Mesendoderm (in vitro differentiated cells): Measurements from ENCODE around the gene CC2D1A.

Experiments
- DNase-seq: peaks from one replicate; pipeline ENCODE4 v3.0.0; 2013
- H2AK5ac ChIP-seq: 2 replicates; pipeline ENCODE4 v1.6.1; 2013; ENCODE audit warnings: low read length, inconsistent platforms
- H2BK120ac ChIP-seq: 2 replicates; pipeline ENCODE4 v1.6.1; 2013; ENCODE audit warnings: low read depth, mild to moderate bottlenecking, low read length, moderate library complexity, mixed read lengths
- H2BK15ac ChIP-seq: replicated peaks from 2 replicates; pipeline ENCODE4 v1.6.1; 2013; ENCODE audit warnings: low read depth, mild to moderate bottlenecking, moderate library complexity
- H2BK5ac ChIP-seq: 2 replicates; pipeline ENCODE4 v1.6.1; 2013; ENCODE audit warnings: low read length, inconsistent platforms
- H3K18ac ChIP-seq: 2 replicates; pipeline ENCODE4 v1.6.1; 2013; ENCODE audit warnings: mild to moderate bottlenecking, low read length, mixed read lengths
- H3K23ac ChIP-seq: one replicate; pipeline ENCODE4 v1.6.1; 2013; ENCODE audit warnings: low read length
- H3K27ac ChIP-seq: 2 replicates; pipeline ENCODE4 v1.5.1; 2013; ENCODE audit warnings: low read depth, mild to moderate bottlenecking, inconsistent platforms, low read length, moderate library complexity
- H3K27me3 ChIP-seq: 2 replicates; pipeline ENCODE4 v1.6.1; 2013; ENCODE audit warnings: low read length, control low read depth, mild to moderate bottlenecking, inconsistent platforms; ENCODE audit not compliant: insufficient read depth, poor library complexity
- H3K36me3 ChIP-seq: 2 replicates; pipeline ENCODE4 v1.6.1; 2013; ENCODE audit warnings: low read length, inconsistent platforms; ENCODE audit not compliant: control insufficient read depth, insufficient read depth
- H3K4ac ChIP-seq: one replicate; pipeline ENCODE4 v1.6.1; 2013; ENCODE audit warnings: low read depth, mild to moderate bottlenecking, low read length, moderate library complexity
- H3K4me1 ChIP-seq: 2 replicates; pipeline ENCODE4 v1.6.1; 2013; ENCODE audit warnings: low read depth, low read length, inconsistent platforms; ENCODE audit not compliant: control insufficient read depth
- H3K4me2 ChIP-seq: 2 replicates; pipeline ENCODE4 v1.6.1; 2013; ENCODE audit warnings: low read length
- H3K4me3 ChIP-seq: 2 replicates; pipeline ENCODE4 v1.5.1; 2013; ENCODE audit warnings: mild to moderate bottlenecking, low read length
- H3K56ac ChIP-seq: one replicate; pipeline ENCODE4 v1.6.1; 2013; ENCODE audit warnings: low read length
- H3K79me1 ChIP-seq: 2 replicates; pipeline ENCODE4 v1.6.1; 2013; ENCODE audit warnings: low read length, inconsistent platforms
- H3K79me2 ChIP-seq: 2 replicates; pipeline ENCODE4 v1.6.1; 2013; ENCODE audit warnings: mild to moderate bottlenecking, low read length; ENCODE audit not compliant: control insufficient read depth, insufficient read depth
- H3K9ac ChIP-seq: 2 replicates; pipeline ENCODE4 v1.6.1; 2013; ENCODE audit warnings: low read length, inconsistent platforms
- H4K5ac ChIP-seq: one replicate; pipeline ENCODE4 v1.6.1; 2013; ENCODE audit warnings: low read length
- H4K8ac ChIP-seq: one replicate; pipeline ENCODE4 v1.6.1; 2013; ENCODE audit warnings: low read depth, mild to moderate bottlenecking, control low read depth, low read length, moderate library complexity
- WGBS: extraction: QIAGEN DNeasy Blood & Tissue Kit; methylation state at CpG from one replicate; pipeline ENCODE4 v1.1.7; 2013; ENCODE audit warnings: low lambda C conversion rate, missing lambda C conversion rate; ENCODE audit not compliant: insufficient coverage; ENCODE audit errors: extremely low coverage; 5-methylcytosine and 5-hydroxymethylcytosine counted together
- small RNA-seq: library from polyadenylated mRNA; stranded (forward); fragments of <200 nt; extraction: miRNeasy Mini kit (QIAGEN cat#:217004); gene quantifications from one replicate; pipeline ENCODE3, GENCODE V24; 2013; ENCODE audit not compliant: insufficient read depth

The CC2D1A gene

GRCh38 chr19:13978351-13979243 is 72.6 kb downstream of the CC2D1A start:
- Histone ChIP-seq H3K23ac (no peak overlapping the region), H3K4me3 (peak overlapping the region; percentile 23), H3K79me2 (no peaks in the 10 kb centered on the region), H3K27me3 (no peaks in the 10 kb centered on the region), H3K9ac (peak overlapping the region; percentile 70), H3K27ac (peak overlapping the region; percentile 80), H4K5ac (no peak overlapping the region), H3K56ac (peak overlapping the region; percentile 87), H3K4me2 (peak overlapping the region; percentile 78), H2BK5ac (no peak overlapping the region), H4K8ac (no peak overlapping the region), H2AK5ac (no peak overlapping the region), H2BK120ac (no peak overlapping the region), H3K4ac (peak overlapping the region; percentile 91), H3K79me1 (no peaks in the 10 kb centered on the region), H3K18ac (peak overlapping the region; percentile 82), H3K36me3 (no peaks in the 10 kb centered on the region), H2BK15ac (no peak overlapping the region), H3K4me1 (peaks cover 3% of the 10 kb centered on the region)
- no CpG with 5 or more reads among the region's 74 CpGs for WGBS
- peak; percentile 98 for DNase-seq

DNA sequence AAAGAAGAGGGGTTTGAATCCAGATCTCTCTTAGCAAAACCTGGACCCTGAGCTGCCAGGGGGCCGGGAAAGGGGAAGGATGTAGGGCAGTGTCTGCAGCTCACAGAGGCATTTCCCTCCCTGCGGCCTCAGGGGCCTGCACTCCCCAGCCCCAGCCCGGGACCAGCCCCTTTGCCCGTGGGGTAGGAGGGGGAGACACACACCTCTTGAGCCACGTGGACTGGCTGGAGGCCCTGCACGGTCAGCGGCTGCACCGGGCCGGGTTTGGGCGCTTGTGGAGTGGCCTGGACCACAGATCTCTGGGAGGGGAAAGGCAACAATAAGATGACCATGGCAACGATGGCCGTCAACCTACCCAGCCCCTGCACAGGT is 73.2 kb downstream of the CC2D1A start:
- Histone ChIP-seq H3K18ac (peak overlapping the region; percentile 82), H4K5ac (no peak overlapping the region), H3K4me1 (peaks cover 3% of the 10 kb centered on the region), H3K79me2 (no peaks in the 10 kb centered on the region), H3K4ac (peak overlapping the region; percentile 91), H3K27ac (peak overlapping the region; percentile 80), H3K36me3 (no peaks in the 10 kb centered on the region), H2AK5ac (no peak overlapping the region), H2BK120ac (no peak overlapping the region), H3K56ac (peak overlapping the region; percentile 87), H3K23ac (no peak overlapping the region), H2BK15ac (no peak overlapping the region), H3K79me1 (no peaks in the 10 kb centered on the region), H3K4me2 (peak overlapping the region; percentile 78), H2BK5ac (no peak overlapping the region), H3K4me3 (no peak overlapping the region), H4K8ac (no peak overlapping the region), H3K27me3 (no peaks in the 10 kb centered on the region), H3K9ac (peak overlapping the region; percentile 70)
- WGBS = no CpG with 5 or more reads among the region's 12 CpGs
- DNase-seq = peak; percentile 56

- H3K23ac ChIP-seq = no peak overlapping the region
- H3K4me2 ChIP-seq = peak overlapping the region; percentile 78
- no peak overlapping the region for H2AK5ac ChIP-seq
- WGBS = no CpG with 5 or more reads among the region's 12 CpGs
- no peak overlapping the region for H2BK15ac ChIP-seq
- H3K27me3 ChIP-seq = no peaks in the 10 kb centered on the region
- no peak overlapping the region for H2BK5ac ChIP-seq
- DNase-seq = no peak
- no peak overlapping the region for H4K5ac ChIP-seq
- peak overlapping the region; percentile 82 for H3K18ac ChIP-seq
- no peak overlapping the region for H4K8ac ChIP-seq
- H3K4me3 ChIP-seq = no peak overlapping the region
- no peaks in the 10 kb centered on the region for H3K79me1 ChIP-seq
- peaks cover 3% of the 10 kb centered on the region for H3K4me1 ChIP-seq
- peak overlapping the region; percentile 70 for H3K9ac ChIP-seq
- H3K79me2 ChIP-seq = no peaks in the 10 kb centered on the region
- H3K36me3 ChIP-seq = no peaks in the 10 kb centered on the region
- H3K4ac ChIP-seq = peak overlapping the region; percentile 91
- H2BK120ac ChIP-seq = no peak overlapping the region
- H3K56ac ChIP-seq = peak overlapping the region; percentile 87
- no peak overlapping the region for H3K27ac ChIP-seq
Measured at GRCh38 chr19:13979686-13980085, 73.7 kb downstream of the CC2D1A start.

DNA sequence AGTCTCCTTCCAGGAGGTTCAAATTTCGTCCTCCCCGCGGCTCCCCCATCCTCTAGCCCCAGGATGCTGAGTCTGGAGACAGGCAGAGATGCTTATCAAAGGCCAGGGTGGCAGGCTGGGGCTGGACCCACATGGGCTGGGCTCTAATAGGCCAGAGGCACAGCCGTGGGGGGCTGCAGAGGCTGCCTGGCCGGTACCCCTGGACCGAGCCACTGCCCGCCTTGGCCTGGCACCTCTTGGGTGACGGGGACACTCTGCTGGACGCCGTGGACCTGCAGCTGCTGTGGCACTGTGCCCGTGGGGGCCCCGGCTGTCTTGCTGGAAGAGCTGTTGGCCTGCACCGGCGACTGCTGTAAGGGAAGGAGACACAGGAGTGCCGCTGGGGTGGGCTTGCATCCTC is 74.3 kb downstream of the CC2D1A start:
- Histone ChIP-seq H2BK15ac (no peak overlapping the region), H3K4ac (no peak overlapping the region), H3K23ac (no peak overlapping the region), H2BK120ac (no peak overlapping the region), H3K9ac (no peak overlapping the region), H3K36me3 (no peaks in the 10 kb centered on the region), H3K4me3 (no peak overlapping the region), H3K79me2 (no peaks in the 10 kb centered on the region), H3K56ac (peak overlapping the region; percentile 15), H3K27ac (no peak overlapping the region), H4K8ac (no peak overlapping the region), H3K27me3 (no peaks in the 10 kb centered on the region), H3K4me1 (peaks cover 3% of the 10 kb centered on the region), H3K18ac (no peak overlapping the region), H2BK5ac (no peak overlapping the region), H3K79me1 (no peaks in the 10 kb centered on the region), H4K5ac (no peak overlapping the region), H2AK5ac (no peak overlapping the region), H3K4me2 (no peak overlapping the region)
- no peak for DNase-seq
- WGBS = no CpG with 5 or more reads among the region's 15 CpGs

Small RNA genes lying within 50 kb of the gene (small RNA-seq; reads per million reads assigned to genes)
- gene MIR181C (1,084 reads per million, percentile 99 among the genes with 10 or more reads in this experiment), gene MIR181D (786 reads per million, percentile 98 among the genes with 10 or more reads in this experiment)
